Naive B cell (primary cell): ENCODE results near the gene TIFAB. TPM values are rescaled to one million over a fixed set of nuclear protein-coding genes. Genes with fewer than 3 reads are reported as not detected.

ENCODE experiments used
- ATAC-seq, 2 donors: fragments of 150-1000 bp; cut with Tn5 transposase; 2 replicates each; pipeline ENCODE4 v1.10.0; 2021; ENCODE audit warnings: low read depth in 2 of 2, mild to moderate bottlenecking in 2 of 2, moderate library complexity in 2 of 2
- DNase-seq: peaks from one replicate; pipeline ENCODE4 v3.0.0; 2022
- H3K27ac Mint-ChIP-seq, 6 donors: one replicate each; pipeline ENCODE4 v1.8.0; 2020 to 2022; ENCODE audit warnings: mild to moderate bottlenecking in 6 of 6, mixed read lengths in 6 of 6, moderate library complexity in 5 of 6, inconsistent platforms in 2 of 6
- H3K27me3 Mint-ChIP-seq, 3 donors: one replicate each; pipeline ENCODE4 v1.8.0; 2021 to 2022; ENCODE audit warnings: mixed read lengths in 3 of 3, mild to moderate bottlenecking in 1 of 3
- H3K36me3 Mint-ChIP-seq, 2 donors: one replicate each; pipeline ENCODE4 v1.8.0; 2020 to 2022; ENCODE audit warnings: mixed read lengths in 2 of 2, inconsistent platforms in 1 of 2, mild to moderate bottlenecking in 1 of 2
- H3K4me1 Mint-ChIP-seq, 3 donors: one replicate each; pipeline ENCODE4 v1.8.0; 2020 to 2022; ENCODE audit warnings: mixed read lengths in 3 of 3, inconsistent platforms in 1 of 3, mild to moderate bottlenecking in 1 of 3, moderate library complexity in 1 of 3
- H3K4me3 Mint-ChIP-seq, 8 donors: one replicate each; pipeline ENCODE4 v1.8.0; 2020 to 2022; ENCODE audit warnings: mild to moderate bottlenecking in 8 of 8, mixed read lengths in 8 of 8, moderate library complexity in 8 of 8, inconsistent platforms in 2 of 8
- H3K9me3 Mint-ChIP-seq, 7 donors: one replicate each; pipeline ENCODE4 v1.8.0; 2020 to 2022; ENCODE audit warnings: mixed read lengths in 7 of 7, mild to moderate bottlenecking in 5 of 7, inconsistent platforms in 2 of 7, moderate library complexity in 1 of 7
- polyA plus RNA-seq, 6 donors: library from polyadenylated mRNA; unstranded; fragments of 300-500 nt; fragmentation: Illumina TruSeq; gene quantifications; one replicate each; pipeline ENCODE4 v1.2.3, GENCODE V29; 2021; ENCODE audit warnings: low read depth in 6 of 6

Gene TIFAB
- polyA plus RNA-seq, 6 donors from 2014 or later = not detected

GRCh38 chr5:135402031-135402430 is 50.1 kb downstream of the TIFAB start:
- peak overlapping the region in 1 of 8 donors; percentile 12 for H3K4me3 Mint-ChIP-seq
- H3K27ac Mint-ChIP-seq = no peak overlapping the region
- no peaks in the 10 kb centered on the region for H3K27me3 Mint-ChIP-seq
- H3K36me3 Mint-ChIP-seq = peaks cover 0 to 4% of the 10 kb centered on the region in 2 donors
- H3K4me1 Mint-ChIP-seq = peaks cover 10 to 25% (median 20%) of the 10 kb centered on the region in 3 donors
- DNase-seq (no peak), ATAC-seq (no peak)
- H3K9me3 Mint-ChIP-seq = peaks cover 0 to 6% (median 0%) of the 10 kb centered on the region in 7 donors

GRCh38 chr5:135400866-135401265 is 51.3 kb downstream of the TIFAB start:
- no peak for ATAC-seq
- H3K27ac Mint-ChIP-seq = peak overlapping the region in 3 of 6 donors; percentile 15 to 78 (median 25)
- no peaks in the 10 kb centered on the region for H3K27me3 Mint-ChIP-seq

GRCh38 chr5:135399794-135400542 is 52.2 kb downstream of the TIFAB start:
- DNase-seq (no peak), ATAC-seq (no peak)
- Mint-ChIP-seq H3K36me3 (peaks cover 0 to 1% of the 10 kb centered on the region in 2 donors), H3K27me3 (no peaks in the 10 kb centered on the region), H3K9me3 (peaks cover 0 to 3% (median 0%) of the 10 kb centered on the region in 7 donors), H3K4me1 (peaks cover 25 to 44% (median 41%) of the 10 kb centered on the region in 3 donors), H3K27ac (peak overlapping the region; percentile 85 to 98 (median 96)), H3K4me3 (peak overlapping the region; percentile 87 to 94 (median 92))

More at GRCh38 chr5:135400866-135401265, 51.3 kb downstream of the TIFAB start:
- no peak for DNase-seq
- peak overlapping the region in 6 of 8 donors; percentile 42 to 94 (median 89) for H3K4me3 Mint-ChIP-seq
- H3K9me3 Mint-ChIP-seq = peaks cover 0 to 6% (median 0%) of the 10 kb centered on the region in 7 donors
- peaks cover 0 to 4% of the 10 kb centered on the region in 2 donors for H3K36me3 Mint-ChIP-seq
- peaks cover 16 to 36% (median 32%) of the 10 kb centered on the region in 3 donors for H3K4me1 Mint-ChIP-seq

GRCh38 chr5:135398855-135399793 is 53.0 kb downstream of the TIFAB start, which contains the start of gene MACROH2A1:
Gene MACROH2A1, minus strand, starts transcription at chr5:135399231. Its CDS starts 10,138 bp downstream, at chr5:135389093.
- DNase-seq (peak; percentile 85), ATAC-seq (peak; percentile 90)
- peaks cover 32 to 52% (median 49%) of the 10 kb centered on the region in 3 donors for H3K4me1 Mint-ChIP-seq
- no peaks in the 10 kb centered on the region for H3K9me3 Mint-ChIP-seq
- no peaks in the 10 kb centered on the region for H3K36me3 Mint-ChIP-seq
- peak within 1 kb of the TSS; percentile 87 to 98 (median 96) for H3K27ac Mint-ChIP-seq
- H3K4me3 Mint-ChIP-seq = peak within 1 kb of the TSS; percentile 87 to 94 (median 92)
- no peaks in the 10 kb centered on the region for H3K27me3 Mint-ChIP-seq

GRCh38 chr5:135398160-135398854 is 53.8 kb downstream of the TIFAB start:
- no peaks in the 10 kb centered on the region for H3K9me3 Mint-ChIP-seq
- H3K27me3 Mint-ChIP-seq = no peaks in the 10 kb centered on the region
- H3K27ac Mint-ChIP-seq = peak overlapping the region; percentile 57 to 94 (median 86)
- peak; percentile 29 to 39 for ATAC-seq
- H3K4me3 Mint-ChIP-seq = peak overlapping the region; percentile 83 to 94 (median 88)
- peak; percentile 32 for DNase-seq
- H3K36me3 Mint-ChIP-seq = no peaks in the 10 kb centered on the region
- peaks cover 37 to 60% (median 58%) of the 10 kb centered on the region in 3 donors for H3K4me1 Mint-ChIP-seq

Other genes starting within 250 kb of the TIFAB start
- gene MACROH2A1, start 53.1 kb downstream of the TIFAB start, polyA plus RNA-seq = 100 to 1,000 TPM in 5 of 6 donors, 10 to 100 TPM in 1; 85.2 to 170 (median 120) TPM
- not detected for gene DCANP1, start 5.0 kb downstream of the TIFAB start, polyA plus RNA-seq
- gene NEUROG1, start 83.6 kb upstream of the TIFAB start, polyA plus RNA-seq = not detected
- not detected for gene CXCL14, start 126.6 kb upstream of the TIFAB start, polyA plus RNA-seq